NCI-H446 (cell line): ENCODE data around the gene ZMIZ2.
"Not testable (repeated sequence)": the region's sequence is repeated elsewhere in the genome, so short reads cannot be mapped to it uniquely, and the experiment has no call there.

Experiments used
- DNase-seq, 2 experiments: peaks; one replicate each; lab custom pipeline; 2025; lab: John Stamatoyannopoulos, UW

The ZMIZ2 gene

DNA sequence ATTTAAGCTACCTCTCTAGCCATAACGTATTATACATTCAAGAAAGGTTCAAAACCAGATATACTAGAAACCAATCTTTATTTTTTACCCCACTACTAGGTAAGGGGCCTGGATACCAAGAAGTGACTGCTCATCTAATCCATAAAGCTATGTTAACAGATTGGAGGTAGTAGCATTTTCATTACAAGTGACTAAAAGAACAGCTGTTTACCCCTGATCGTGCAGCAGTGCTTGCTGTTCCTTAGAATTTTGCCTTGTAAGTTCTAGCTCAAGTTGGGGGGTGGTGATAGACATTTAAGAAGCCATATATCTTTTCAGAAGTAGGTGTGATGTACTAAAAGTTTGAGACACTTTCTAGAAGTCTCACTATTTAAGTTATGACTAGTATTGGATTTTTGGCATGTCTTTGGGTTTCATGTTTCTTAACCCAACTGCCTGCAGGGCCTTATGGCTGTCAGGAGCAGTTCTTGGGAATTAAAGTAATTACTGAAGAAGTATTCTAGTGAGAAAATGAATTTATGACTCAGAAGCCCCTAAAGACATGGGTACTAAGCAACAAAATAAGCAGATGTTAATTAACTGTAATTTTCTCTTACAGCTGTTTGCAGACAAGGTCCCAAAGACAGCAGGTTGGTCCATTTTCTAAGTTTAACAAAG lies 50.1 kb downstream of the ZMIZ2 start:
- no peak for DNase-seq

DNA sequence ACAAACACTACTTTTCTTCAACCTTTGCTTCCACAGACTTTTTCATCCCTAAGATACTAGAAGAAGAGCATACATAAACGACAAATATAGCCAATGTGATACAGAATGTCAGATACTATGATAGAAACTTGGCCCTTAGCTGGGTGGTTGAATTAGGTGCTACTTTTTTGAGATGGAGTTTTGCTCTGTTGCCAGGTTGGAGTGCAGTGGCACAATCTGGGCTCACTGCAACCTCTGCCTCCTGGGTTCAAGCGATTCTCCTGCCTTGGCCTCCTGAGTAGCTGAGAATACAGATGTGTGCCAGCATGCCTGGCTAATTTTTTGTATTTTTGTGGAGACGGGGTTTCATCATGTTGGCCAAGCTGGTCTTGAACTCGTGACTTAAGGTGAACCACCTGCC lies 51.3 kb downstream of the ZMIZ2 start:
- no peak for DNase-seq

GRCh38 chr7:44801890-44802289 lies 53.2 kb downstream of the ZMIZ2 start:
- DNase-seq: no peak

DNA sequence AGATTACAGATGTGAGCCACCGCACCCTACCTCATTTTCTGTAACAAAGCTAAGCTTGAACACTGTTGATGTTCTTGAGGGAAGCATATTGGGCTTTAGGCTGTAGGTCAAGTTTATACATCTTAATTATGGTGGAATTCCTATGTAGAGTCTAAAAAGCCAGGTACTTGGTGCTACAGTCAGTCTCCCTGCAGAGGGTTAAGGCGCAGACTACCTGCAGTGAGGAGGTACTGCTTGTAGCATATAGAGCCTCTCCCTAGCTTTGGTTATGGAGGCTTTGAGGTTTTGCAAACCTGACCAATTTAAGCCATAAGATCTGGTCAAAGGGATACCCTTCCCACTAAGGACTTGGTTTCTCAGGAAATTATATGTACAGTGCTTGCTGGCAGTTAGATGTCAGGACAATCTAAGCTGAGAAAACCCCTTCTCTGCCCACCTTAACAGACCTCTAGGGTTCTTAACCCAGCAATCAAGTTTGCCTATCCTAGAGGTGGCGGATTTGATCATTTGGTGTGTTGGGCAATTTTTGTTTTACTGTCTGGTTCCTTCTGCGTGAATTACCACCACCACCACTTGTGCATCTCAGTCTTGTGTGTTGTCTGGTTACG lies 53.9 kb downstream of the ZMIZ2 start:
- no peak for DNase-seq

GRCh38 chr7:44803828-44804519 lies 55.3 kb downstream of the ZMIZ2 start:
- DNase-seq: not testable (repeated sequence)

DNA sequence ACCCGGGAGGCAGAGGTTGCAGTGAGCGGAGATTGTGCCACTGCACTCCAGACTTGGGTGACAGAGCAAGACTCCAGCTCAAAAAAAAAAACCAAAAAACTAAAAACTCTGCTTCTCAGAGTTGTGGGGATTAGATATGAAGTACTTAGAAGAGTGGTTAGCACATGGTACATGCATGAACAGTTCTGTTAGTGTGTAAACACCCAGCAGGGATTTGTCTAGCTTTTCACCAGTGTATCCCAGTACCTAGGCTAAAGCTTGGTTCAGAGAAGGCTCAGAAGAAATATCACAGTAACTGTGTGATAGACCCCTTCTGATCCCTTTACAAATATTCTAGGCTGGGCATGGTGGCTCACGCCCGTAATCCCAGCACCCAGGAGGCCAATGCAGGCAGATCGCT lies 57.3 kb downstream of the ZMIZ2 start:
- DNase-seq: no peak

- no peak for DNase-seq
These were observed 60.3 kb downstream of the ZMIZ2 start for GRCh38 chr7:44808914-44809393.

DNA sequence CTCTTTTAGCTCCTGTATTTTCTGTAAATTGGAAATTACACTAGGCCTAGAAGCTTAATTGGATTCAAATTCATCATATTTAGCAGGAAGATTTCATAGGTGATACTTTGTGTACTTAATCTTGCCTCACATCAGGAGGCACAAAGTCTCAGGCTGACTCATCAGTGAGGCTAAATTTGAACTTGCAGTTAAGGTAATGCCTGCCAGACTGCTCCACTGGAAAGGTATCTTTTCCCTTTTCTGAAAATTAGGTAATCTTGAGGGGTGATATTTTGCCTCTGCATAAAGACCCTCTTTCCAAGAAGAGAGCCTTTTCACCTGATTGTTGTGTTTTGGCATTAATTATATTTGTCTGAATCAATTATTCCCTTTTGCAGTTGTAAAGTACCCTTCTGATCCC lies 62.4 kb downstream of the ZMIZ2 start:
- no peak for DNase-seq

DNA sequence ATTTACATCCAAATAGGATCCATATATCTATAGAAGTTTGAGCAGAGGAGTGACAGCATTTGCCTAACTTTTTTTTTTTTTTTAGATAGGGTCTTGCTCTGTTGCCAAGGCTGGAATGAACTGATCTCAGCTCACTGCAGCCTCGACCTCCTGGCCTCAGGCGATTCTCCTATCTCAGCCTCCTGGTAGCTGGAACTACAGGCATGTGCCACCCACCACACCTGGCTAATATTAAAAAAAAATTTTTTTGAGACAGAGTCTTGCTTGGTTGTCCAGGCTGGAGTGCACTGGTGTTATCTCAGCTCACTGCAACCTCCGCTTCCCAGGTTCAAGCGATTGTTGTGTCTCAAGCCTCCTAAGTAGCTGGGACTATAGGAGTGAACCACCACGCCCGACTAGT lies 62.9 kb downstream of the ZMIZ2 start:
- DNase-seq: no peak

- no peak for DNase-seq
These were observed 66.3 kb downstream of the ZMIZ2 start for GRCh38 chr7:44814919-44815318.

DNA sequence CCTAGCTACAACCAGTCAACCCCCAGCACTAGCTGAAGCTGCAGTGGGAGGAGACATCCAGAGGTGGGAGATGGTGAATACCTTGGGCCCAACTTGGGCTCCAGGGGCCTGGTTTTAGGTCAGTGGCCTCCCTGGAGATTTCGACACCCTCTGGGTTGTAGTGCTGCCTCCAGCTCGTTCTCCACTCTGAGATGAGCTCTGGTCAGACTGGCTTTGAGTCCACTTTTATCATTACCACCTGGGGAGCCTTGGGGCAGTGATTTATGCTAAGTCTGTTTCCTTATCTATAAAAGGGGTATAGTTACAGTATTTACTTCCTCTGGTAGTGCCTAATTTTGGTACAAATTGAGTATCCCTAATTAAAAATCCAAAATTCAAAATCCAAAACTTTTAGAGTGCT lies 70.6 kb downstream of the ZMIZ2 start:
- no peak for DNase-seq
